Ovary (tissue), 3 donors: ENCODE data around the gene WDR54.

Source experiments
- EP300 ChIP-seq: sonication (generic); formaldehyde crosslinking; IDR thresholded peaks from one replicate; pipeline ENCODE4 v1.6.1; 2017; ENCODE audit warnings: antibody characterized with exemption
- TF ChIP-seq, protein P1 (sequence below), 3 donors: fragments of 450-650 bp in 2 of 3; fragments of 200-600 bp in 1 of 3; IDR thresholded peaks; one replicate each; pipeline versions ENCODE4 v1.5.1 to v1.8.0; 2016 to 2022; ENCODE audit warnings: antibody characterized with exemption in 3 of 3, mild to moderate bottlenecking in 1 of 3
- donor health status: DM: no; HTN: no; CAD: no.

DNA sequence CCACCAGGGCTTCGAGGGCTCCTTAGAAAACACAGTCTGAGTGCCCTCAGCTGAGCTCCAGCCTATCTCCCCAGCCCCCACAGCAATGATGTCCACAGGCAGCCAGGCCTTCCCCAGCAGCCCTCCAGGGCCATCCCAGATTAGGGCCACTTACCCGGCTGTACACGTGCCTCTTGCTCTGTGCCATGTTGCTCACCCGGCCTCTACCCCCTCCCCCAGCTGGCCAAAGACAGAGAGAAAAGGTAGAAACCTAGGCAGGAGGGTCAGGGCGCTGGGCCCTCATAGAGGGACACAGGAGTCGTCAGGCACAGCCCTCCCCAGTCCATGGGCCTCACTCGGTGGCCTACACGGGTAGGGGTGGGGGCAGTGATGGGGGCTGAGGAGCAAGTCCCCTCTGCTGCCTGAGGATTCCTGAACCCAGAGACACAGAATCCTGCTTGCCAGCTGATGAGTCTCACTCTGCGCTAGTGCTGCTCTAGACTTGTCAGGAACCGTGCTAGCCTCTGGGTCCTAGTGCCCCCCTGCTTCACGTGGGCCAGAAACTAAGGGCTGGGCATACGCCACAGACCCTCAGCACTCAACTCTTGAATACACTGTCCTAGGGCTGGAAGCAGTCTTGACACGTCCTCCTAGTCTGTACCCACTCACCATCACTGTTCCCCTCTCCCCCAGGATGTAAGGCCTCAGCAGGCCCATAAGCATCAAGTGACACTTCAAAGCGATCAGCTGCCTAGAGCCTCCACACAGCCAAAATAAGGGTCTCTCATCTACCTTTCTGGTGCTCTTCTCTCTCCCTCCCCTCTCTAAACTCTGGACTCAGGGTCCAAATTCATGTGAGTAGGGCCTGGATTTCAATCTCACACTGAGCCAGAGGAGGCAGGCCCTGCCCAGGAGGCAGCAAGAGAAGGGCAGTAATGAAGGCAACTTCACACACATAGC, 41.4 kb upstream of the WDR54 start, which contains the start of gene DCTN1:
- TF ChIP-seq, protein P1, sequence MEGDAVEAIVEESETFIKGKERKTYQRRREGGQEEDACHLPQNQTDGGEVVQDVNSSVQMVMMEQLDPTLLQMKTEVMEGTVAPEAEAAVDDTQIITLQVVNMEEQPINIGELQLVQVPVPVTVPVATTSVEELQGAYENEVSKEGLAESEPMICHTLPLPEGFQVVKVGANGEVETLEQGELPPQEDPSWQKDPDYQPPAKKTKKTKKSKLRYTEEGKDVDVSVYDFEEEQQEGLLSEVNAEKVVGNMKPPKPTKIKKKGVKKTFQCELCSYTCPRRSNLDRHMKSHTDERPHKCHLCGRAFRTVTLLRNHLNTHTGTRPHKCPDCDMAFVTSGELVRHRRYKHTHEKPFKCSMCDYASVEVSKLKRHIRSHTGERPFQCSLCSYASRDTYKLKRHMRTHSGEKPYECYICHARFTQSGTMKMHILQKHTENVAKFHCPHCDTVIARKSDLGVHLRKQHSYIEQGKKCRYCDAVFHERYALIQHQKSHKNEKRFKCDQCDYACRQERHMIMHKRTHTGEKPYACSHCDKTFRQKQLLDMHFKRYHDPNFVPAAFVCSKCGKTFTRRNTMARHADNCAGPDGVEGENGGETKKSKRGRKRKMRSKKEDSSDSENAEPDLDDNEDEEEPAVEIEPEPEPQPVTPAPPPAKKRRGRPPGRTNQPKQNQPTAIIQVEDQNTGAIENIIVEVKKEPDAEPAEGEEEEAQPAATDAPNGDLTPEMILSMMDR (IDR thresholded peaks at IDR 0.05), result no peak
- TF ChIP-seq EP300, result no peak
